HepG2 (cell line): Measurements from ENCODE around the gene JAK2. TPM values are rescaled to one million over a fixed set of nuclear protein-coding genes. Genes with fewer than 3 reads are reported as not detected.

ENCODE experiments used
- ATAC-seq: fragments of 200-7000 bp; cut with Tn5 transposase; 3 replicates; pipeline ENCODE4 v1.9.1; 2020; ENCODE audit warnings: mild to moderate bottlenecking, moderate library complexity
- BruUV-seq: library from RNA; stranded (reverse); fragments of 400-500 nt; replicated peaks from 2 replicates; lab custom pipeline; 2021; lab: Mats Ljungman, UMichigan
- CTCF ChIA-PET: fragments of 300-600 bp; formaldehyde crosslinking; extraction: SDS; loops from one replicate; lab custom pipeline; 2021; ENCODE audit warnings: low total read pairs, inconsistent platforms, low intra/inter-chr PET ratio; lab: Yijun Ruan, JAX
- POLR2A ChIA-PET: fragments of 350-600 bp; sonication (Branson Sonifier 250); formaldehyde crosslinking; loops from one replicate; lab custom pipeline; 2020; ENCODE audit warnings: antibody characterized with exemption, inconsistent platforms; lab: Yijun Ruan, JAX
- DNase-seq: peaks from one replicate; pipeline ENCODE4 v3.0.0-alpha.2; 2015; ENCODE audit warnings: low spot score
- FAIRE-seq: peaks from 3 replicates; lab custom pipeline; 2011; peaks lifted over from hg19 to GRCh38; lab: Jason Lieb, UNC
- H2AFZ ChIP-seq: one replicate; pipeline ENCODE4 v1.6.1; 2011; ENCODE audit warnings: low read length, inconsistent platforms
- H3K27ac ChIP-seq: fragments of 300-600 bp; 3 replicates; pipeline ENCODE4 v1.8.0; 2011; ENCODE audit warnings: mixed run types, mild to moderate bottlenecking, mixed read lengths, low read length, inconsistent platforms; ENCODE audit not compliant: insufficient read depth; ENCODE audit errors: extremely low read length
- H3K27me3 ChIP-seq, 2 experiments: fragments of 200-600 bp in 1 of 2; 2 replicates in 1 of 2; 3 replicates in 1 of 2; pipeline versions ENCODE4 v1.6.0 to v1.8.0; 2011; ENCODE audit warnings: low read length in 2 of 2, mild to moderate bottlenecking in 2 of 2, moderate library complexity in 2 of 2, inconsistent platforms in 1 of 2; ENCODE audit not compliant: insufficient read depth in 2 of 2, control insufficient read depth in 1 of 2
- H3K36me3 ChIP-seq, 2 experiments: fragments of 200-600 bp in 1 of 2; replicated peaks in 1 of 2; 2 replicates in 1 of 2; 3 replicates in 1 of 2; pipeline versions ENCODE4 v1.5.1 to v1.8.0; 2011; ENCODE audit warnings: low read length in 2 of 2, inconsistent platforms in 1 of 2; ENCODE audit not compliant: insufficient read depth in 2 of 2, control insufficient read depth in 1 of 2
- H3K4me1 ChIP-seq: 2 replicates; pipeline ENCODE4 v1.5.1; 2012; ENCODE audit warnings: low read length, inconsistent platforms; ENCODE audit not compliant: insufficient read depth
- H3K4me2 ChIP-seq: 2 replicates; pipeline ENCODE4 v1.6.0; 2011; ENCODE audit warnings: low read depth, low read length, inconsistent platforms
- H3K4me3 ChIP-seq, 3 experiments: fragments of 200-600 bp in 1 of 3; sonication (generic), shearing (Covaris generic) in 1 of 3; replicated peaks in 1 of 3; 2 replicates each; pipeline ENCODE4 v1.5.1; 2011 to 2016; ENCODE audit warnings: low read length in 3 of 3, inconsistent platforms in 2 of 3, low read depth in 2 of 3, mild to moderate bottlenecking in 2 of 3, control low read depth in 1 of 3, mixed read lengths in 1 of 3; ENCODE audit not compliant: insufficient read depth in 1 of 3
- H3K79me2 ChIP-seq: one replicate; pipeline ENCODE4 v1.6.1; 2011; ENCODE audit warnings: low read length, inconsistent platforms; ENCODE audit not compliant: insufficient read depth
- H3K9ac ChIP-seq: 2 replicates; pipeline ENCODE4 v1.6.0; 2011; ENCODE audit warnings: mild to moderate bottlenecking, low read depth, low read length, inconsistent platforms; ENCODE audit not compliant: insufficient read depth
- H3K9me3 ChIP-seq: 2 replicates; pipeline ENCODE4 v1.5.1; 2012; ENCODE audit warnings: mild to moderate bottlenecking, low read length
- H4K20me1 ChIP-seq: 2 replicates; pipeline ENCODE4 v1.6.0; 2011; ENCODE audit warnings: inconsistent platforms, mild to moderate bottlenecking, low read length, moderate library complexity; ENCODE audit not compliant: insufficient read depth
- EHMT2 ChIP-seq: fragments of 200-600 bp; sonication (generic); IDR thresholded peaks from 2 replicates; pipeline ENCODE4 v1.7.0; 2017; ENCODE audit warnings: antibody characterized with exemption, low read depth, low read length, borderline replicate concordance
- HDAC1 ChIP-seq: sonication (generic); formaldehyde crosslinking; IDR thresholded peaks from 2 replicates; pipeline ENCODE4 v1.5.1; 2020; ENCODE audit warnings: mild to moderate bottlenecking, missing genetic modification reagents
- HNRNPH1 ChIP-seq: fragments of 200-400 bp; formaldehyde crosslinking; optimal IDR thresholded peaks from 2 replicates; pipeline ENCODE3; 2017; ENCODE audit warnings: mild to moderate bottlenecking, low read depth, low read length
- HOXD1 ChIP-seq: sonication (generic); formaldehyde crosslinking; IDR thresholded peaks from 2 replicates; pipeline ENCODE4 v1.5.0; 2020; ENCODE audit warnings: missing genetic modification reagents
- IRF2 ChIP-seq: IDR thresholded peaks from 2 replicates; pipeline ENCODE4 v1.6.1; 2018; ENCODE audit warnings: missing genetic modification reagents, missing compliant biosample characterization
- JUND ChIP-seq: sonication (generic); formaldehyde crosslinking; IDR thresholded peaks from 2 replicates; pipeline ENCODE4 v1.8.0; 2022; ENCODE audit warnings: mild to moderate bottlenecking, missing genetic modification reagents
- MBNL3 ChIP-seq: fragments of 250-450 bp; sonication (Bioruptor Pico); conservative IDR thresholded peaks from 2 replicates; pipeline ENCODE4 v1.8.0; 2022; ENCODE audit warnings: mild to moderate bottlenecking, inconsistent platforms
- MIXL1 ChIP-seq: IDR thresholded peaks from 2 replicates; pipeline ENCODE4 v1.6.1; 2016
- NKX3-1 ChIP-seq: sonication (generic); formaldehyde crosslinking; IDR thresholded peaks from 2 replicates; pipeline ENCODE4 v1.5.0; 2020; ENCODE audit warnings: missing genetic modification reagents
- NONO ChIP-seq, 2 experiments: fragments of 450-650 bp in 1 of 2; sonication (generic) in 1 of 2; formaldehyde crosslinking in 1 of 2; IDR thresholded peaks in 1 of 2; conservative IDR thresholded peaks in 1 of 2; 2 replicates each; pipeline versions ENCODE4 v1.6.1 to v1.8.0; 2017 to 2022; ENCODE audit warnings: mild to moderate bottlenecking in 1 of 2, missing genetic modification reagents in 1 of 2, moderate library complexity in 1 of 2
- RELA ChIP-seq: sonication (generic); formaldehyde crosslinking; IDR thresholded peaks from 2 replicates; pipeline ENCODE4 v1.4.0; 2020; ENCODE audit warnings: missing genetic modification reagents
- SMARCC2 ChIP-seq: fragments of 450-650 bp; IDR thresholded peaks from 2 replicates; pipeline ENCODE4 v1.6.1; 2017; ENCODE audit warnings: antibody characterized with exemption, mild to moderate bottlenecking
- SMARCE1 ChIP-seq: fragments of 450-650 bp; IDR thresholded peaks from 2 replicates; pipeline ENCODE4 v1.6.1; 2017; ENCODE audit warnings: borderline replicate concordance
- STAG1 ChIP-seq: sonication (generic); formaldehyde crosslinking; IDR thresholded peaks from 2 replicates; pipeline ENCODE4 v1.4.0; 2020; ENCODE audit warnings: missing genetic modification reagents
- TCF7L2 ChIP-seq: IDR thresholded peaks from 2 replicates; pipeline ENCODE4 v1.6.1; 2011; ENCODE audit warnings: mild to moderate bottlenecking, low read depth, low read length, moderate library complexity
- TSC22D2 ChIP-seq: sonication (generic); formaldehyde crosslinking; IDR thresholded peaks from 2 replicates; pipeline ENCODE4 v1.5.1; 2020; ENCODE audit warnings: missing genetic modification reagents, mild to moderate bottlenecking, borderline replicate concordance
- ZNF720 ChIP-seq: sonication (generic); formaldehyde crosslinking; IDR thresholded peaks from 2 replicates; pipeline ENCODE4 v1.4.0; 2020; ENCODE audit warnings: missing genetic modification reagents
- ZSCAN20 ChIP-seq: sonication (generic); formaldehyde crosslinking; IDR thresholded peaks from 2 replicates; pipeline ENCODE4 v1.4.0; 2020; ENCODE audit warnings: missing genetic modification reagents, mild to moderate bottlenecking, borderline replicate concordance
- WGBS: methylation state at CpG from one replicate; pipeline ENCODE4 v1.1.6; 2017; ENCODE audit warnings: low lambda C conversion rate; 5-methylcytosine and 5-hydroxymethylcytosine counted together
- in situ Hi-C: cut with HindIII; loops from 2 replicates; pipeline ENCODE4 v1.10.0; 2017; ENCODE audit warnings: low pct_unique_long_range_greater_than_20kb; ENCODE audit not compliant: extremely low pct_ligation_motif_present
- intact Hi-C: fragments of 100-400 bp; cut with micrococcal nuclease; formaldehyde crosslinking; loops from one replicate; pipeline ENCODE4 v1.10.0; 2022; ENCODE audit not compliant: unreplicated experiment
- polyA plus RNA-seq, 8 experiments: library from polyadenylated mRNA; depleted of rRNA in 3 of 8; stranded (reverse) in 7 of 8; unstranded in 1 of 8; fragments of >200 nt; fragmentation: Illumina TruSeq in 4 of 8; extraction: Trizol in 4 of 8; gene quantifications; 2 replicates each; pipeline versions ENCODE4 v1.2.1 to v1.2.3, GENCODE V29; 2011 to 2016; ENCODE audit warnings: low read depth in 4 of 8, missing spikeins in 1 of 8, mixed read lengths in 1 of 8; ENCODE audit not compliant: insufficient read depth in 1 of 8
- total RNA-seq, 5 experiments: library from RNA; depleted of rRNA; stranded (reverse); fragments of >200 nt; fragmentation: Illumina TruSeq; extraction: Trizol; gene quantifications; 2 replicates each; pipeline ENCODE4 v1.2.3, GENCODE V29; 2016; ENCODE audit warnings: low read depth in 1 of 5
- TF ChIP-seq, protein P1 (sequence below): sonication (generic); formaldehyde crosslinking; IDR thresholded peaks from 2 replicates; pipeline ENCODE4 v1.4.0; 2020; ENCODE audit warnings: mild to moderate bottlenecking, missing genetic modification reagents

Gene JAK2
- total and polyA plus RNA-seq, 2 of the 13 experiments (the other 11 are each of a cell fraction or from before 2014, with no cell fraction given) = 1.1 to 4.1 TPM

DNA sequence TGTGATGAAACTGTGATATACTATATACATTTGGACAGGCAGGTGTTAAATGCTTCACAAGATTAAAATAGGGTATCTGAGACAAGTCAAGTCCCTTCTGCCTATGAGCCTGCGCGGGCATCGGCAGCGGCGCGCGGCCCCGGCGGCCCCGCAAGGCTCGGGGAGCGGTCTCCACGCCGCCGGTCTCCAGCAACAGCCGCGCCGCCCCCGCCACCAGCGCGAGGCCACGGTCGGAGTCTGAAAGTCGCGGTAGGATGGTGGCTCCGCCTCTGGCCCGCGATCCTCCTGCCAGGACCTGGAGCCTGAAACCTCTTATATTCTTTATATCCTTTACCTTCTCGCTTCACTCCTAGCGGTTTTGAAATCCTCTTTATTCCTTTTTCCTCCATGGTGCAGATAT lies 100.9 kb downstream of the JAK2 start:
- ChIA-PET POLR2A (no interaction called here), CTCF (no interaction called here)
- TF ChIP-seq IRF2 (CRISPR knock-in tag) (no peak), SMARCE1 (no peak), MBNL3 (CRISPR knock-in tag) (no peak), JUND (CRISPR knock-in tag) (no peak)
- intact Hi-C loops = no loop called here
- WGBS = over 99% methylated on average over 14 of the region's 30 CpGs
- Histone ChIP-seq H3K79me2 (no peaks in the 10 kb centered on the region), H3K4me1 (no peaks in the 10 kb centered on the region), H3K36me3 (no peaks in the 10 kb centered on the region), H3K4me3 (no peak overlapping the region), H3K27me3 (no peaks in the 10 kb centered on the region), H2AFZ (no peak overlapping the region), H3K4me2 (no peak overlapping the region), H3K27ac (no peak overlapping the region), H4K20me1 (no peaks in the 10 kb centered on the region), H3K9me3 (no peaks in the 10 kb centered on the region), H3K9ac (no peak overlapping the region)
- no peak for ATAC-seq
- in situ Hi-C loops = no loop called here
- BruUV-seq = no TSS peak
- FAIRE-seq = no peak
- DNase-seq = no peak

DNA sequence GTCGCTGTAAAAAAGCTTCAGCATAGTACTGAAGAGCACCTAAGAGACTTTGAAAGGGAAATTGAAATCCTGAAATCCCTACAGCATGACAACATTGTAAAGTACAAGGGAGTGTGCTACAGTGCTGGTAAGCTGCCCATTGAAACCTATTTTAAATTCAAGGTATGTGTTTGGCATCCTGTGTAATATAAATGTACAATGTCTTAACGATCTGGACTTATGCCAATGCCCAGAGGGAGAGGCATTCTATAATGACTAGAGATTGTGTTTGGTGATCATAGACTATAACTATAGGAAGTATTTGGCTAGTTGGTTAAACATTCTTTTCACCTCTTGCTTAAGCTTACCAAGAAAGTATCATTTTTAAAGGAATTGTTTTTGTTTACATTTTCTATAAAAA lies 104.7 kb downstream of the JAK2 start:
- FAIRE-seq = no peak
- ATAC-seq = no peak
- H3K27me3 ChIP-seq = no peaks in the 10 kb centered on the region
- H3K9me3 ChIP-seq = no peaks in the 10 kb centered on the region
- ChIA-PET CTCF (no interaction called here), POLR2A (no interaction called here)
- no TSS peak for BruUV-seq
- H3K4me2 ChIP-seq = no peak overlapping the region
- no peaks in the 10 kb centered on the region for H3K36me3 ChIP-seq
- H3K27ac ChIP-seq = no peak overlapping the region
- no peak overlapping the region for H3K4me3 ChIP-seq
- WGBS = 84% methylated on average over 2 of the region's 2 CpGs
- no peak for DNase-seq
- H4K20me1 ChIP-seq = no peaks in the 10 kb centered on the region
- intact Hi-C loops = no loop called here
- H3K9ac ChIP-seq = no peak overlapping the region
- in situ Hi-C loops = no loop called here
- H3K4me1 ChIP-seq = no peaks in the 10 kb centered on the region
- H3K79me2 ChIP-seq = no peaks in the 10 kb centered on the region
- H2AFZ ChIP-seq = no peak overlapping the region
- no peak for TF ChIP-seq HDAC1 (CRISPR knock-in tag)
- TF ChIP-seq TSC22D2 (CRISPR knock-in tag) = no peak
- TF ChIP-seq RELA (CRISPR knock-in tag) = no peak
- TF ChIP-seq HNRNPH1 = no peak
- TF ChIP-seq HOXD1 (CRISPR knock-in tag) = no peak
- no peak for TF ChIP-seq NONO (IDR thresholded peaks at IDR 0.05)
- no peak for TF ChIP-seq NONO (CRISPR knock-in tag; conservative IDR thresholded peaks at IDR 0.05)
- TF ChIP-seq SMARCC2 = no peak
- TF ChIP-seq ZNF720 = no peak
- no peak for TF ChIP-seq NKX3-1
- no peak for TF ChIP-seq TCF7L2
- TF ChIP-seq MIXL1 = no peak
- TF ChIP-seq, protein P1, sequence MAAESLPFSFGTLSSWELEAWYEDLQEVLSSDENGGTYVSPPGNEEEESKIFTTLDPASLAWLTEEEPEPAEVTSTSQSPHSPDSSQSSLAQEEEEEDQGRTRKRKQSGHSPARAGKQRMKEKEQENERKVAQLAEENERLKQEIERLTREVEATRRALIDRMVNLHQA (CRISPR knock-in tag) = no peak
- TF ChIP-seq STAG1 (CRISPR knock-in tag) = no peak
- TF ChIP-seq EHMT2 = no peak
- no peak for TF ChIP-seq ZSCAN20 (CRISPR knock-in tag)
